ENCODE data around the gene TBC1D9B. TPM values are rescaled to one million over a fixed set of nuclear protein-coding genes. Genes with fewer than 3 reads are reported as not detected.

TBC1D9B gene

GRCh38 chr5:179815491-179816249 lies 92.0 kb downstream of the TBC1D9B start:
- no peak overlapping the region for H3K4me3 ChIP-seq (ENCODE audit: low read length)
- H3K36me3 ChIP-seq (ENCODE audit: insufficient read depth, low read length): peaks cover 16% of the 10 kb centered on the region
- no peak overlapping the region for H3K9ac ChIP-seq (ENCODE audit: low read depth, low read length)
- H3K4me2 ChIP-seq (ENCODE audit: low read length): no peak overlapping the region
- H3K4me1 ChIP-seq (ENCODE audit: control insufficient read depth, insufficient read depth, low read length): peaks cover 39% of the 10 kb centered on the region
- H3K27me3 ChIP-seq (ENCODE audit: control insufficient read depth, insufficient read depth, low read length): no peaks in the 10 kb centered on the region
- H3K9me3 ChIP-seq (replicated peaks; ENCODE audit: low read length): no peaks in the 10 kb centered on the region

DNA sequence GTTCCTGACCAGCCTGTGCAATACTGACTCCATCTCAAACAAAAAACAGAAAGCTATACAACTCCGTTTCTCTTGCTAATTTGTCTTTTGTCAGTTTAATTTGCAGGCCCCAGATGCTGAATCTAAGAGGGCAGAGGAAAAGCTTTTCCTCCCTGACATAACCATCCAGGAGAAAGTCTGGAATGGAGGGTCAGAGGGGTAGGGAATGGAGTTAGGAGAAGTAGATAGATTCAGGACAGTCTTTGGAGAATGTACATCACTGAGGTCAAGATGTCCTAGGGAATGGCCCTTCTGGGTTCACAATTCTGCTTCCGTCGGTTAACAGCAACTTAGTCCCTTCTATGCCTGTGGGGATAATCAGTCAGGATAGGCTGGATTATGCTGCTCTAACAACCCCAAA lies 93.6 kb downstream of the TBC1D9B start:
- H3K4me1 ChIP-seq (ENCODE audit: control insufficient read depth, insufficient read depth, low read length): peaks cover 24% of the 10 kb centered on the region
- H3K4me3 ChIP-seq (ENCODE audit: low read length): no peak overlapping the region
- no peaks in the 10 kb centered on the region for H3K27me3 ChIP-seq (ENCODE audit: control insufficient read depth, insufficient read depth, low read length)
- H3K9ac ChIP-seq (ENCODE audit: low read depth, low read length): no peak overlapping the region
- H3K36me3 ChIP-seq (ENCODE audit: insufficient read depth, low read length): peaks cover 16% of the 10 kb centered on the region
- H3K9me3 ChIP-seq (replicated peaks; ENCODE audit: low read length): no peaks in the 10 kb centered on the region
- no peak overlapping the region for H3K4me2 ChIP-seq (ENCODE audit: low read length)

- Histone ChIP-seq H3K4me1 (ENCODE audit: control insufficient read depth, insufficient read depth, low read length) (peaks cover 14% of the 10 kb centered on the region), H3K9ac (ENCODE audit: low read depth, low read length) (no peak overlapping the region), H3K9me3 (replicated peaks; ENCODE audit: low read length) (no peaks in the 10 kb centered on the region), H3K4me3 (ENCODE audit: low read length) (no peak overlapping the region), H3K27me3 (ENCODE audit: control insufficient read depth, insufficient read depth, low read length) (no peaks in the 10 kb centered on the region), H3K4me2 (ENCODE audit: low read length) (no peak overlapping the region), H3K36me3 (ENCODE audit: insufficient read depth, low read length) (peaks cover 16% of the 10 kb centered on the region)
These were observed 94.6 kb downstream of the TBC1D9B start for GRCh38 chr5:179812997-179813607.

DNA sequence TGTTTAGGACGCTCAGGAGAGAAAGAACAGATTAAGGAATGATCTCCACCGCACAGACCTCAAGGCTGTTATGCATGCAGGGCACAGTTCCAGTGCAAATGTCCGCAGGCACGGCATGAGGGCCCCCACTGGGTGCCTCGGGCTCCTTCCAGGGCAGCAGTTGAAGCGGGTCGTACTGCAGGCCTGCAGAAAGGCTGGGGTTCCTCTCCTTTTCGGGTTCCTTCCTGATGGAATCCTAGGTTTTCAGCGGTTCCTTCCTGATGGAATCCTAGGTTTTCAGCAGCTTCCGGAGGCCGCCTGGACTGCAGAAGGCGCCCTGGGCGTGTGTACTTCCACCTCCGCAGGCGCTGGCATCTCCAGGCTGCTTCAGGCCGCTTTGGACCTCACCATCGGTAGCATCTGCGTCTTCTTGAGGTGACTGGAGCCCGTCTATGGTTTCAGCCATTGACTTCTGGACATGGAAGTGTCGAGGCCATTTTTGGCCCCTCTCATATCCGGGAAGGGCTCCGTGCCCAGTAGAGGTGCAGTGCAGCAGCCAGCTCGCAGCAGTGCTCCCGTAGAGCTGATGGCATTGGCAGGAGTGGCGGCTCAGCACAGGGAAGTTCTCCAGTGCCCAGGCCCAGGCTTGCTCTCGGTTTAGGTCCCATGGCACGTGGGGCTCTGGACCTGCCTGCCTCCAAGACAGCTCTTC lies 95.4 kb downstream of the TBC1D9B start:
- Histone ChIP-seq H3K4me1 (ENCODE audit: control insufficient read depth, insufficient read depth, low read length) (peaks cover 9% of the 10 kb centered on the region), H3K27me3 (ENCODE audit: control insufficient read depth, insufficient read depth, low read length) (no peaks in the 10 kb centered on the region), H3K4me2 (ENCODE audit: low read length) (no peak overlapping the region), H3K9me3 (replicated peaks; ENCODE audit: low read length) (no peaks in the 10 kb centered on the region), H3K36me3 (ENCODE audit: insufficient read depth, low read length) (peaks cover 16% of the 10 kb centered on the region), H3K4me3 (ENCODE audit: low read length) (no peak overlapping the region), H3K9ac (ENCODE audit: low read depth, low read length) (no peak overlapping the region)

Small RNA genes lying within 50 kb of the gene (small RNA-seq; reads per million reads assigned to genes)
- not detected for gene RF00019
